RCC 7860 (cell line): ENCODE measurements around the gene CMYA5.
"Not testable (repeated sequence)": the region's sequence is repeated elsewhere in the genome, so short reads cannot be mapped to it uniquely, and the experiment has no call there.

Source experiments
- DNase-seq: peaks from one replicate; pipeline ENCODE4 v3.0.0-alpha.2; 2015; ENCODE audit warnings: low spot score
- FAIRE-seq: peaks from 2 replicates; lab custom pipeline; 2012; peaks lifted over from hg19 to GRCh38; lab: Jason Lieb, UNC

The CMYA5 gene

GRCh38 chr5:79702606-79703380 is 13.2 kb downstream of the CMYA5 start:
- DNase-seq, result no peak
- no peak for FAIRE-seq

- DNase-seq, result no peak
- FAIRE-seq, result no peak
Measured at GRCh38 chr5:79703381-79703645, 13.7 kb downstream of the CMYA5 start.

GRCh38 chr5:79704553-79704952 is 14.9 kb downstream of the CMYA5 start:
- no peak for FAIRE-seq
- DNase-seq, result no peak

- FAIRE-seq, result no peak
- DNase-seq, result no peak
Measured at GRCh38 chr5:79705632-79706031, 16.0 kb downstream of the CMYA5 start.

- not testable (repeated sequence) for DNase-seq, FAIRE-seq
Measured at GRCh38 chr5:79706317-79706716, 16.7 kb downstream of the CMYA5 start.

- FAIRE-seq (no peak), DNase-seq (no peak)
Measured at GRCh38 chr5:79707535-79707934, 17.9 kb downstream of the CMYA5 start.

- FAIRE-seq (no peak), DNase-seq (no peak)
Measured at GRCh38 chr5:79712741-79713140, 23.1 kb downstream of the CMYA5 start.

- DNase-seq (no peak), FAIRE-seq (no peak)
Measured at GRCh38 chr5:79713727-79714126, 24.1 kb downstream of the CMYA5 start.

- FAIRE-seq, result no peak
- no peak for DNase-seq
Measured at GRCh38 chr5:79716839-79717238, 27.2 kb downstream of the CMYA5 start.

- FAIRE-seq, result no peak
- no peak for DNase-seq
Measured at GRCh38 chr5:79720096-79720495, 30.5 kb downstream of the CMYA5 start.

GRCh38 chr5:79727451-79728355 is 38.1 kb downstream of the CMYA5 start:
- no peak for DNase-seq

GRCh38 chr5:79728396-79728795 is 38.8 kb downstream of the CMYA5 start:
- DNase-seq, result no peak

More at GRCh38 chr5:79727451-79728355, 38.1 kb downstream of the CMYA5 start:
- FAIRE-seq, result no peak

GRCh38 chr5:79729679-79730078 is 40.0 kb downstream of the CMYA5 start:
- DNase-seq (no peak), FAIRE-seq (no peak)

More at GRCh38 chr5:79728396-79728795, 38.8 kb downstream of the CMYA5 start:
- no peak for FAIRE-seq

- FAIRE-seq, result no peak
- DNase-seq, result no peak
Measured at GRCh38 chr5:79730564-79730963, 40.9 kb downstream of the CMYA5 start.

GRCh38 chr5:79731775-79732174 is 42.1 kb downstream of the CMYA5 start:
- FAIRE-seq (no peak), DNase-seq (no peak)

GRCh38 chr5:79736528-79737514 is 47.2 kb downstream of the CMYA5 start:
- FAIRE-seq, result no peak
- DNase-seq, result no peak

GRCh38 chr5:79738349-79738748 is 48.7 kb downstream of the CMYA5 start:
- FAIRE-seq (no peak), DNase-seq (no peak)

- FAIRE-seq, result no peak
- DNase-seq, result no peak
Measured at GRCh38 chr5:79742549-79743136, 53.0 kb downstream of the CMYA5 start.

- FAIRE-seq (no peak), DNase-seq (no peak)
Measured at GRCh38 chr5:79743846-79744605, 54.4 kb downstream of the CMYA5 start.

GRCh38 chr5:79745255-79745654 is 55.6 kb downstream of the CMYA5 start:
- DNase-seq (no peak), FAIRE-seq (no peak)
